Esophagus muscularis mucosa (tissue), 4 donors: Measurements from ENCODE around the gene IRX4. TPM values are rescaled to one million over a fixed set of nuclear protein-coding genes. Genes with fewer than 3 reads are reported as not detected.

Experiments used
- DNase-seq: peaks from one replicate; pipeline ENCODE4 v3.0.0-alpha.2; 2017; ENCODE audit errors: extremely low spot score
- H3K27ac ChIP-seq, 4 donors: fragments of 200-600 bp; sonication (generic); replicated peaks in 1 of 4; 1 replicate in 3 of 4; 2 replicates in 1 of 4; pipeline ENCODE4 v1.5.1; 2016 to 2019; ENCODE audit warnings: mild to moderate bottlenecking in 1 of 4
- H3K27me3 ChIP-seq, 4 donors: fragments of 200-600 bp; sonication (generic); one replicate each; pipeline versions ENCODE4 v1.5.1 to v1.6.0; 2016 to 2019
- H3K36me3 ChIP-seq, 4 donors: fragments of 200-600 bp; sonication (generic); one replicate each; pipeline ENCODE4 v1.5.1; 2016 to 2019
- H3K4me1 ChIP-seq, 4 donors: fragments of 200-600 bp; sonication (generic); one replicate each; pipeline ENCODE4 v1.5.1; 2016 to 2019
- H3K4me3 ChIP-seq, 4 donors: fragments of 200-600 bp; sonication (generic); 1 replicate in 2 of 4; 2 replicates in 2 of 4; pipeline ENCODE4 v1.5.1; 2016 to 2019; ENCODE audit warnings: mild to moderate bottlenecking in 4 of 4, moderate library complexity in 1 of 4
- H3K9me3 ChIP-seq, 4 donors: fragments of 200-600 bp; sonication (generic); 1 replicate in 3 of 4; 2 replicates in 1 of 4; pipeline ENCODE4 v1.5.1; 2016 to 2019
- EP300 ChIP-seq: sonication (generic); formaldehyde crosslinking; IDR thresholded peaks from one replicate; pipeline ENCODE4 v1.6.1; 2017; ENCODE audit warnings: antibody characterized with exemption
- POLR2A ChIP-seq: fragments of 450-650 bp; IDR thresholded peaks from one replicate; pipeline ENCODE4 v1.6.1; 2017; ENCODE audit warnings: antibody characterized with exemption, moderate library complexity, mild to moderate bottlenecking, low read depth
- POLR2AphosphoS5 ChIP-seq, 2 donors: sonication (generic); formaldehyde crosslinking; IDR thresholded peaks; one replicate each; pipeline ENCODE4 v1.6.1; 2017; ENCODE audit warnings: antibody characterized with exemption in 2 of 2
- WGBS: methylation state at CpG from one replicate; pipeline ENCODE4 v1.1.5; 2018; 5-methylcytosine and 5-hydroxymethylcytosine counted together
- intact Hi-C: fragments of 100-400 bp; cut with DNase I; formaldehyde crosslinking; loops from one replicate; pipeline ENCODE4 v1.15.1; 2023
- total RNA-seq, 4 donors: library from RNA; depleted of rRNA; stranded (reverse); fragments of >200 nt; gene quantifications; one replicate each; pipeline versions ENCODE4 v1.1.0 to v1.2.1, GENCODE V29; 2016
- TF ChIP-seq, protein P1 (sequence below), 3 experiments: fragments of 200-600 bp in 2 of 3; fragments of 450-650 bp in 1 of 3; sonication (generic) in 2 of 3; IDR thresholded peaks; one replicate each; pipeline ENCODE4 v1.5.1; 2017 to 2019; ENCODE audit warnings: antibody characterized with exemption in 3 of 3, mild to moderate bottlenecking in 2 of 3, moderate library complexity in 1 of 3

Gene IRX4
- total RNA-seq, 4 donors from 2014 or later = not detected

DNA sequence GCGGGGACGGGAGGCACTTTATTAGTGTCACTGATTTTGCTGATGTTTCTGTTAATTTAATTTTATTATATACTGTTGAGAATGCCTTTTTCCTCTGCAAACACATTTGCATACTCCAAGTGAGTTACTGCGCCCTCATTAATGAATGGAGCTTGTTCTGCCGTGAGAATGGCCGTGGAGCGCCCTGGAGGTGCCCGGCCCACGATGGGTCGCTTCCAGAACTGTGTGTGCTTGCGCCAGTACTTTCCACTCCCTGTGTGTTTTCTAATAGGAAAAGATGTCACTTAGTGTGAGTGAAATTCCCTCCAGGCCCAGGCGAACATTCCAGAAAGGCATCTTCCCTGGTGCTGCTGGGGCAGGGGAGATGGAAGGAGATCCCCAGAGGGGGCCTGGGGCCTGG lies 51.5 kb downstream of the IRX4 start:
- intact Hi-C loops = no loop called here
- no peak for DNase-seq
- WGBS = 93% methylated on average over 11 of the region's 11 CpGs

DNA sequence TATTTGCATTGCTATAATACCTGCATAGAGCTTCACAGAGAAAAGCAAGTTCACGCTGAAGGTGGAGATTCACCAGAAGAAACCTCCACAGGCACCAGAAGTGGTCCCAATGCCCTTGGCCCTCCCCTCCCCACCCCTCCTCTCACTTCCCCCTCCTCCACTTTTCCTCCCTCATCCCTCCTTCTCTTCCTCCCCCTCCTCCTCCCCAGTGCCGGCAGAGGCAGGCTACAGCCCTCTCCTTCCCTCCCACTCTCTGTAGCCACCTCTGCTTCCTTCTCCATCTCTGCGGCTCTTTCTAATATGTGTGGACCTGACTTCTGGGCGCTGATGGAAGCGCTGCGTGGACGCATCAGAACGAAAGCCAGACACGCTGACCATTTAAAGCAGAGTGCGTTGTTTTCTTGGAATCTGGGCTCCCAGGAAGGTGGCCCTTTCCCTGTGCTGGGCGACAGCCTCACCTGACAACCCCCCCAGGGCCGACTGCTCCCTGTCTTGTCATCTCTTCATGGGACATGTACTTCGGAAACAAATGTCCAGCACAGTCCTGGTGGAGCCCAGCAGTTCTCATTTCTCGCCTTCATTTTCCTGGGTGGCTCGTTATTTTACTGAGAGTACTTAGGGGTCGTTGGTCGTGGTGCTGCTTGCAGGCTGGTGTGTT lies 52.0 kb downstream of the IRX4 start:
- intact Hi-C loops = no loop called here
- no peaks in the 10 kb centered on the region for H3K4me1 ChIP-seq
- no peak overlapping the region for H3K27ac ChIP-seq
- H3K9me3 ChIP-seq = no peaks in the 10 kb centered on the region
- WGBS = 79% methylated on average over 17 of the region's 17 CpGs
- DNase-seq = no peak
- TF ChIP-seq, protein P1, sequence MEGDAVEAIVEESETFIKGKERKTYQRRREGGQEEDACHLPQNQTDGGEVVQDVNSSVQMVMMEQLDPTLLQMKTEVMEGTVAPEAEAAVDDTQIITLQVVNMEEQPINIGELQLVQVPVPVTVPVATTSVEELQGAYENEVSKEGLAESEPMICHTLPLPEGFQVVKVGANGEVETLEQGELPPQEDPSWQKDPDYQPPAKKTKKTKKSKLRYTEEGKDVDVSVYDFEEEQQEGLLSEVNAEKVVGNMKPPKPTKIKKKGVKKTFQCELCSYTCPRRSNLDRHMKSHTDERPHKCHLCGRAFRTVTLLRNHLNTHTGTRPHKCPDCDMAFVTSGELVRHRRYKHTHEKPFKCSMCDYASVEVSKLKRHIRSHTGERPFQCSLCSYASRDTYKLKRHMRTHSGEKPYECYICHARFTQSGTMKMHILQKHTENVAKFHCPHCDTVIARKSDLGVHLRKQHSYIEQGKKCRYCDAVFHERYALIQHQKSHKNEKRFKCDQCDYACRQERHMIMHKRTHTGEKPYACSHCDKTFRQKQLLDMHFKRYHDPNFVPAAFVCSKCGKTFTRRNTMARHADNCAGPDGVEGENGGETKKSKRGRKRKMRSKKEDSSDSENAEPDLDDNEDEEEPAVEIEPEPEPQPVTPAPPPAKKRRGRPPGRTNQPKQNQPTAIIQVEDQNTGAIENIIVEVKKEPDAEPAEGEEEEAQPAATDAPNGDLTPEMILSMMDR (IDR thresholded peaks at IDR 0.05) = no peak
- TF ChIP-seq EP300 = no peak
- no peak for TF ChIP-seq POLR2A
- TF ChIP-seq POLR2AphosphoS5 (IDR thresholded peaks at IDR 0.05) = no peak
- H3K36me3 ChIP-seq = peaks cover 0 to 18% (median 11%) of the 10 kb centered on the region in 4 donors
- H3K4me3 ChIP-seq = no peak overlapping the region
- H3K27me3 ChIP-seq = peaks cover 0 to 28% (median 0%) of the 10 kb centered on the region in 4 donors

More for the DNA sequence above, 51.5 kb downstream of the IRX4 start:
- Histone ChIP-seq H3K4me1 (no peaks in the 10 kb centered on the region), H3K27ac (no peak overlapping the region), H3K4me3 (no peak overlapping the region), H3K9me3 (no peaks in the 10 kb centered on the region), H3K36me3 (peaks cover 0 to 17% (median 9%) of the 10 kb centered on the region in 4 donors), H3K27me3 (peaks cover 0 to 28% (median 0%) of the 10 kb centered on the region in 4 donors)
- TF ChIP-seq, protein P1 (IDR thresholded peaks at IDR 0.05) = no peak
- no peak for TF ChIP-seq EP300
- TF ChIP-seq POLR2AphosphoS5 (IDR thresholded peaks at IDR 0.05) = no peak
- TF ChIP-seq POLR2A = no peak

DNA sequence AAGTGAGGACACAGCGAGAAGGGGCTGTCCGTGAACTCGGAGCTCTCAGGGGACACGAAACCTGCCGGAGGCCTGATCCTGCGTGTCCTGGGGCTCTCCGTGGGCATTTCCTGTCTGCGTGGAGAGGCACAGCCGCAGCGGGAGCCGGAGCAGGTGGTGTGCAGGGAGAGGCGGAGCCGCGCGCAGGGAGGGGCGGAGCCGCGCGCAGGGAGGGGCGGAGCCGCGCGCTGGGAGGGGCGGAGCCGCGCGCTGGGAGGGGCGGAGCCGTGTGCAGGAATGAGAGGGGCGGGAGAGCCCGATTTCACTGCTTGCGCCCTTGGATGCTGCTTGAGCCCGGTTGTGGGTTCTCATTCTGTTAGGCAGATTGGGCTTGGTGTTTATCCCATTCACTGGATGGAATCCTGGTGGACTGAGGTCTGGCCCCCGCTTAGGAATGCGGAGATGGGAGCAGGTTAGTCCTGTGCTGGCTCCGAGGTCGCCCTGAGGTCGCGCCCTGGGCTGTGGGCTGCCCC lies 54.8 kb downstream of the IRX4 start:
- intact Hi-C loops = no loop called here
- Histone ChIP-seq H3K9me3 (no peaks in the 10 kb centered on the region), H3K4me3 (no peak overlapping the region), H3K27ac (no peak overlapping the region), H3K36me3 (peaks cover 14 to 43% (median 34%) of the 10 kb centered on the region in 4 donors), H3K27me3 (peaks cover 0 to 7% (median 0%) of the 10 kb centered on the region in 4 donors), H3K4me1 (no peaks in the 10 kb centered on the region)
- no peak for DNase-seq
- WGBS = 31% methylated on average over 9 of the region's 39 CpGs
- TF ChIP-seq EP300 (no peak), POLR2AphosphoS5 (IDR thresholded peaks at IDR 0.05) (no peak), POLR2A (no peak)
- TF ChIP-seq, protein P1 (IDR thresholded peaks at IDR 0.05) = no peak

Other genes with a start within 250 kb of the IRX4 start
- 10 to 100 TPM; 42.6 to 56.1 (median 46.2) TPM for gene MRPL36, start 83.1 kb downstream of the IRX4 start, total RNA-seq
- gene NDUFS6, start 81.5 kb downstream of the IRX4 start, total RNA-seq = 10 to 100 TPM; 54.7 to 66.4 (median 55.7) TPM